Mesothelial cell of epicardium (in vitro differentiated cells): Measurements from ENCODE around the gene SETBP1. TPM values are rescaled to one million over a fixed set of nuclear protein-coding genes. Genes with fewer than 3 reads are reported as not detected.

Source experiments
- DNase-seq, 2 experiments: peaks; one replicate each; pipeline ENCODE4 v3.0.0; 2021; ENCODE audit warnings: low spot score in 2 of 2; ENCODE audit not compliant: unreplicated experiment in 2 of 2
- H3K27ac Mint-ChIP-seq: 2 replicates; pipeline ENCODE4 v1.8.0; 2021; ENCODE audit warnings: mixed read lengths
- H3K27me3 Mint-ChIP-seq: 2 replicates; pipeline ENCODE4 v1.8.0; 2021; ENCODE audit warnings: low read depth, mixed read lengths
- H3K36me3 Mint-ChIP-seq: 2 replicates; pipeline ENCODE4 v1.8.0; 2021; ENCODE audit warnings: mixed read lengths
- H3K4me1 Mint-ChIP-seq: 2 replicates; pipeline ENCODE4 v1.8.0; 2021; ENCODE audit warnings: mixed read lengths
- H3K4me3 Mint-ChIP-seq: 2 replicates; pipeline ENCODE4 v1.8.0; 2021; ENCODE audit warnings: mild to moderate bottlenecking, moderate library complexity, mixed read lengths
- H3K9me3 Mint-ChIP-seq: 2 replicates; pipeline ENCODE4 v1.8.0; 2021; ENCODE audit warnings: mixed read lengths
- total RNA-seq: library from RNA; stranded (reverse); gene quantifications from 3 replicates; pipeline ENCODE4 v1.2.1, GENCODE V29; 2021
- TF ChIP-seq, protein P1 (sequence below): fragments of 200-600 bp; sonication (generic); IDR thresholded peaks from one replicate; pipeline ENCODE4 v1.5.0; 2021; ENCODE audit warnings: antibody characterized with exemption; ENCODE audit not compliant: unreplicated experiment

Gene SETBP1
- total RNA-seq, 1 donor from 2014 or later, result 47.7 TPM

DNA sequence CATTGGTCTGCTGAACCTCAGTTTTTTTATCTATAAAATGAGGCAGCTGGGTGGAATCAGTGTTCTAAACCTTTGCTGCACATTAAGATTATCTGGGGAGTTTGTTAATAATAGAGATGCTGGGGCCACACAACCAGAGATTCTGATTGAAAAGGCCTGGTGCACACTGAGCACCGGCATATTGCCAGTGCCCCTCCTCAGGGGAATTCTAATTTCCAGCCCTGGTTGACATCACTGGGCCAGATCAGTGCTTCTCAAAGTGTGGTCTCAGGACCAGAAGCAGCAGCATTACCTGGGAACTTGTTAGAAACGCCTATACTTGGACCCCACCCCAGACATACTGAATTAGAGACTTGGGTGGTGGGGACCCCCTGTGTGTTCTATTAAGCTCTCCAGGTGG lies 112.5 kb downstream of the SETBP1 start:
- TF ChIP-seq, protein P1, sequence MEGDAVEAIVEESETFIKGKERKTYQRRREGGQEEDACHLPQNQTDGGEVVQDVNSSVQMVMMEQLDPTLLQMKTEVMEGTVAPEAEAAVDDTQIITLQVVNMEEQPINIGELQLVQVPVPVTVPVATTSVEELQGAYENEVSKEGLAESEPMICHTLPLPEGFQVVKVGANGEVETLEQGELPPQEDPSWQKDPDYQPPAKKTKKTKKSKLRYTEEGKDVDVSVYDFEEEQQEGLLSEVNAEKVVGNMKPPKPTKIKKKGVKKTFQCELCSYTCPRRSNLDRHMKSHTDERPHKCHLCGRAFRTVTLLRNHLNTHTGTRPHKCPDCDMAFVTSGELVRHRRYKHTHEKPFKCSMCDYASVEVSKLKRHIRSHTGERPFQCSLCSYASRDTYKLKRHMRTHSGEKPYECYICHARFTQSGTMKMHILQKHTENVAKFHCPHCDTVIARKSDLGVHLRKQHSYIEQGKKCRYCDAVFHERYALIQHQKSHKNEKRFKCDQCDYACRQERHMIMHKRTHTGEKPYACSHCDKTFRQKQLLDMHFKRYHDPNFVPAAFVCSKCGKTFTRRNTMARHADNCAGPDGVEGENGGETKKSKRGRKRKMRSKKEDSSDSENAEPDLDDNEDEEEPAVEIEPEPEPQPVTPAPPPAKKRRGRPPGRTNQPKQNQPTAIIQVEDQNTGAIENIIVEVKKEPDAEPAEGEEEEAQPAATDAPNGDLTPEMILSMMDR, result no peak
- peaks cover 62% of the 10 kb centered on the region for H3K4me1 Mint-ChIP-seq
- no peaks in the 10 kb centered on the region for H3K27me3 Mint-ChIP-seq
- no peak overlapping the region for H3K4me3 Mint-ChIP-seq
- H3K27ac Mint-ChIP-seq, result no peak overlapping the region
- peaks cover 5% of the 10 kb centered on the region for H3K36me3 Mint-ChIP-seq
- DNase-seq, result no peak
- H3K9me3 Mint-ChIP-seq, result no peaks in the 10 kb centered on the region

DNA sequence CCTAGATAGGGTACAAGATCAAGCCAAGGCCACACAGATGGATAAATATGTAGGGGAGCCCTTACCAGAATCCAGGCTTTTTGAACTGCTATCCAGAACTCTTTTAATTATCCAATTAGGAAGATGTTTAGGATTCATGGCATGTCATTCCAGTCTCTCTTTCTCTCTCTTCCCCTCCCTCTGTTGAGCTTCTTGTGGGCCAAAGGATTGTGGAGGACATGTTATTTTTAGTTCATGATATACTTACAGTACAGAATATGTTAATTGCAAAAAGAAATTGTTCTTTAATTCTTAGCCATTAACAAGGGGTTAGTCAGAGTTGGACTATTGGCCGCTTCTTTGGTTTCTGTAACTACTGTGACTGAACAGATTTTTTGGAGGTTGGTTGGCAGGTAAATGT lies 113.0 kb downstream of the SETBP1 start:
- no peak overlapping the region for H3K27ac Mint-ChIP-seq
- TF ChIP-seq, protein P1, result no peak
- H3K27me3 Mint-ChIP-seq, result no peaks in the 10 kb centered on the region
- no peaks in the 10 kb centered on the region for H3K9me3 Mint-ChIP-seq
- no peak overlapping the region for H3K4me3 Mint-ChIP-seq
- peaks cover 58% of the 10 kb centered on the region for H3K4me1 Mint-ChIP-seq
- no peak for DNase-seq
- H3K36me3 Mint-ChIP-seq, result peaks cover 5% of the 10 kb centered on the region

DNA sequence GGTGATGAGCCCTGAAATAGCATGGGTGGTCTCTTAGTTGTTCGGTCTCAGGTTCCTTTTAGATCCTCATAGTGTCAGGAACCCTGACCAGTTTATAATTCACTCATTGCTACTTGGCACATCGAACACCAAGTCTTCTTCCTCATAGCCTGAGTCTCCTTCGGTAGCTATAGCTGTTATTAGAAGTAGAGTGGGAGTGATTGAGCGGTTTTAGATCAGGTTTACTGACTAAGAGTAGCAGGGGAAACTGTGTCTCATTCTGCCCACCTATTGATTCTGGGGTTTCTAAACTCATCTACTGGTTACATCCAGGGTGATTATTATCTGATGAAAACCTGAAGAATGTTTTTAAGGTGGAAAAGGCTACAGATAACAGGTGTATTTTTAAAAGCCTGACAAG lies 114.6 kb downstream of the SETBP1 start:
- no peak for DNase-seq
- Mint-ChIP-seq H3K36me3 (peaks cover 11% of the 10 kb centered on the region), H3K4me3 (no peak overlapping the region), H3K9me3 (peaks cover under 1% of the 10 kb centered on the region), H3K27ac (no peak overlapping the region), H3K27me3 (no peaks in the 10 kb centered on the region), H3K4me1 (peaks cover 43% of the 10 kb centered on the region)
- TF ChIP-seq, protein P1, result no peak

DNA sequence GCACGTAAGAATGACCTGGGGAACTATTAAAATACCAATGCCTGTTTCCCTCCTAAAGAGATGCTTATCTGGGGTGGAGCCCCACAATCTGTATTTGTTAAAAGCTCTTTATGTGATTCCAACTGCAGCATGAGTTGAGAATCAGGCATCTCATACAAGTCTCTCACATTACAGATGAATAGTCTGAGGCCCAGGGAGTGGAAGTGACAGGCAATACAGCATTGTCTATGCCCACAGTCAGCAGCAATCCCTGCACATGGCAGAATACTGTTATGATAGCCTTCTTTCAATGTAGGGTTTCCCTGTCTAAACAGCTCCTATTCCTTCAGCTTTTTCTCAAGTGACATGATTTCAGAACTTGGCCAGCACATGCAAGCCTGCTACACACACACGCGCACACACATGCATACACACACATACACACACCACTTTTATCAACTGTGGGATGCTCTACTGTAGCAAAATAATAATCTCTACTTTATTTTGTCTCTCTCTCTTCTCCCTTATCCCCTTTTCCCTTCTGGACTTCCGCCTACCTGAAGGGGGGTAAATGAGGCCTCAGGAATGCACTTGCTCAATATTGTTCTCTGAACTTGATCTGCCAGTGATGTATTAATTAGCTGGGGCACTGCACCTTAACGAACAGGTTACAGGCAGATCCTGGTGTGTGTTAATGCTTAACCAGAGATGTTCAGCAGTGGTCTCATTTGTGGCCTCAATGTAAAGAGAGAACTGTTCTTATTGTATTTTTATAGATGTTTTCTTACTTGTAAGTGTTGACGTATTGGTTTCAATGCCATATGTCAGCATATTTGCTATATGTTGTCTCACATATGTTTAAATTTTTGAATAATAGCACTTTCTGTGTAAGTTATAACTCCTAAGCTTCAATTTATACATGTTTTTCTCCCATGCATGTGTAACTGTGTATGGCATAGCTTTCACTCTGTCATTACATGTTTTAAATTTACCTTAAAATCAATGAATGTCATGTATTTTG lies 116.0 kb downstream of the SETBP1 start:
- Mint-ChIP-seq H3K27ac (no peak overlapping the region), H3K4me3 (no peak overlapping the region), H3K4me1 (peaks cover 30% of the 10 kb centered on the region), H3K36me3 (peaks cover 23% of the 10 kb centered on the region), H3K27me3 (no peaks in the 10 kb centered on the region), H3K9me3 (peaks cover 5% of the 10 kb centered on the region)
- TF ChIP-seq, protein P1, result no peak
- no peak for DNase-seq

DNA sequence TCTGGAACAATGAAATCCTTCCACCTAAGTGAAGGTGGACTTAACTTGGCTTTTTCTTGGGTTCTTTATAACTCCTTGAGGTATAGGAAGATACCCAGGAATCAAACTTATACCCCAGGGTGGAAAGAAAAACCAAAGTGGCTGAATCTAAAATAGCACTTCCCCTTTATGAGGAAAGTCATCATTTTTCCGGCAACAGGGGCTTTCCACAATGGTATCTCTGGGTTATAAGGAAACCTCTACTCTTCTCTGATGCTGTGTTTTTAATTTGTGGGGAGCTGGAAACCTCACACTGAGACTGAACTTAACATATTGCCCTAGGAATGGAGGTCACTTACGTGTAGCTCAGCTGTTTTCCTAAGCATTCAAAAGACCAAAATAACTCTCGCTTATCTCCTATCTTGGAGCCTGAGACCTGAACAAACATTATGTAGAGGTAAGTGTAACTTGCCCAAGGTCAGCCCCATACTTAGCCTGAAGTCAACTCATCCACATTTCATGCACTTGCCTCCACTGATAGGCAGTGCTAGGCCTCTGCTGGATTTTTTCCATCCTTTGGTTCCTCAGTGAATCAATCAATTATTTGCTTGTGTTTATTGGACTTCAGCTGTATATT lies 117.9 kb downstream of the SETBP1 start:
- H3K27ac Mint-ChIP-seq, result no peak overlapping the region
- H3K36me3 Mint-ChIP-seq, result peaks cover 27% of the 10 kb centered on the region
- no peak for DNase-seq
- TF ChIP-seq, protein P1, result no peak
- peaks cover 5% of the 10 kb centered on the region for H3K9me3 Mint-ChIP-seq
- H3K4me3 Mint-ChIP-seq, result no peak overlapping the region
- peaks cover 22% of the 10 kb centered on the region for H3K4me1 Mint-ChIP-seq
- H3K27me3 Mint-ChIP-seq, result no peaks in the 10 kb centered on the region
